Sigmoid colon (tissue), 4 donors: Measurements from ENCODE around the gene ZSCAN21.
A peak's percentile ranks its signal among the peaks of the same experiment; 100 is the strongest.

ENCODE experiments used
- EP300 ChIP-seq, 4 donors: sonication (generic); formaldehyde crosslinking; IDR thresholded peaks; one replicate each; pipeline ENCODE4 v1.6.1; 2017; ENCODE audit warnings: antibody characterized with exemption in 4 of 4
- POLR2A ChIP-seq, 2 donors: fragments of 450-650 bp; IDR thresholded peaks; one replicate each; pipeline ENCODE4 v1.6.1; 2016; ENCODE audit warnings: antibody characterized with exemption in 2 of 2, mild to moderate bottlenecking in 2 of 2, moderate library complexity in 2 of 2
- TF ChIP-seq, protein P1 (sequence below), 4 experiments: fragments of 450-650 bp in 3 of 4; fragments of 200-600 bp in 1 of 4; IDR thresholded peaks; one replicate each; pipeline ENCODE4 v1.5.1; 2016 to 2019; ENCODE audit warnings: antibody characterized with exemption in 4 of 4, mild to moderate bottlenecking in 3 of 4, moderate library complexity in 2 of 4

DNA sequence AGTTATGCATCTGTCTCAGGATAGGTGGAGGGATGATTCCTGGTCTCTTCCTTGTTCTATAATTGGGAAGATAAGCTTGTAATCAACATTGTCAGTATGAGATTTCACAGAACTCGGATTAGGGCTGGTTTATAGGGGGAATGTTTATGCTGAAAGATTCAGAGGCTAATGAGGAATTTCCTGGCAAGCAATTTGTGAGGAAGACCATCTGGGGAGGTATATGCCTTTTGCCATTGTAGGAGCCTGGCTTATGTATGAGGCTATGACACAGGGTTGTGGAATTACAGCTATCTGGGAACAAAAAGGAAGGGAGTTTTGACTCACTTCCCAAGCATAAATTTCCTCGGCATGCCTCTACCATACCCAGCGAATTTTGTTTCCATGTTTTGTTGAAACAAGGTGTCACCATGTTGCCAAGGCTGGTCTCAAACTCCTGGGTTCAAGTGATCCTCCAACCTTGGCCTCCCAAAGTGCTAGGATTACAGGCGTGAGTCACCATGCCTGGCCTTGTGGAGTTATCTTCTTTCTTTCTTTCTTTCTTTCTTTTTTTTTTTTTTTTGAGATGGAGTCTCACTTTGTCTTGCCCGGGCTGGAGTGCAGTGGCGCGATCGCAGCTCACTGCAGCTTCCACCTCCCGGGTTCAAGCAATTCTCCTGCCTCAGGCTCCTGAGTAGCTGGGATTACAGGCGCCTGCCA is 37.6 kb downstream of the ZSCAN21 start:
- TF ChIP-seq, protein P1, sequence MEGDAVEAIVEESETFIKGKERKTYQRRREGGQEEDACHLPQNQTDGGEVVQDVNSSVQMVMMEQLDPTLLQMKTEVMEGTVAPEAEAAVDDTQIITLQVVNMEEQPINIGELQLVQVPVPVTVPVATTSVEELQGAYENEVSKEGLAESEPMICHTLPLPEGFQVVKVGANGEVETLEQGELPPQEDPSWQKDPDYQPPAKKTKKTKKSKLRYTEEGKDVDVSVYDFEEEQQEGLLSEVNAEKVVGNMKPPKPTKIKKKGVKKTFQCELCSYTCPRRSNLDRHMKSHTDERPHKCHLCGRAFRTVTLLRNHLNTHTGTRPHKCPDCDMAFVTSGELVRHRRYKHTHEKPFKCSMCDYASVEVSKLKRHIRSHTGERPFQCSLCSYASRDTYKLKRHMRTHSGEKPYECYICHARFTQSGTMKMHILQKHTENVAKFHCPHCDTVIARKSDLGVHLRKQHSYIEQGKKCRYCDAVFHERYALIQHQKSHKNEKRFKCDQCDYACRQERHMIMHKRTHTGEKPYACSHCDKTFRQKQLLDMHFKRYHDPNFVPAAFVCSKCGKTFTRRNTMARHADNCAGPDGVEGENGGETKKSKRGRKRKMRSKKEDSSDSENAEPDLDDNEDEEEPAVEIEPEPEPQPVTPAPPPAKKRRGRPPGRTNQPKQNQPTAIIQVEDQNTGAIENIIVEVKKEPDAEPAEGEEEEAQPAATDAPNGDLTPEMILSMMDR (IDR thresholded peaks at IDR 0.05) = no peak
- TF ChIP-seq POLR2A (IDR thresholded peaks at IDR 0.05) = no peak
- TF ChIP-seq EP300 (IDR thresholded peaks at IDR 0.05) = peak; percentile 73 to 94 (median 90)
